Stimulated activated CD4-positive, alpha-beta T cell treated with anti-CD3 and anti-CD28 coated beads, Interleukin-4, amount 100 ng/mL, for 24 hours (primary cell): ENCODE data around the gene OGDH.
"Not testable (repeated sequence)": the region's sequence is repeated elsewhere in the genome, so short reads cannot be mapped to it uniquely, and the experiment has no call there.

Experiments used
- DNase-seq: peaks from one replicate; pipeline ENCODE4 v3.0.0-alpha.2; 2020

OGDH gene

DNA sequence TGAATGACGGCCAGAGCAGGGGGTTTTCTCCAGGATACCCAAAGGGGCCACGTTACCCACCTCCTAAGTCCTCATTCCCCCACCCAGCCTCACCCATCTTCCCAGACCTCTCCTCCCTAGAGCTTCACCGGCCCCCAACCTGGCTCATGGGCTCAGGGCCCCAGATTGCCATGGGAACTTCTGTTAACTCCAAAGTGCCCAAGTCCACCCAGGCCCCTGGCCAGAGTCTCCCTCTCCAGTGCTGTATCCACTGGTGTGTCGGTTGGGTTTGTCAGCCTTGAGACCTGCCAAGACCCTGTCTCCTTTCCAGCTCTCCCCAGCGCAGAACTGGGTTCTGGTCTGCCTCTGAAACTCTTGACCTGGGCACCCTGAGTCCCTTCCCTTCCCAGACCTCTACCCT lies 105.1 kb downstream of the OGDH start:
- no peak for DNase-seq

DNA sequence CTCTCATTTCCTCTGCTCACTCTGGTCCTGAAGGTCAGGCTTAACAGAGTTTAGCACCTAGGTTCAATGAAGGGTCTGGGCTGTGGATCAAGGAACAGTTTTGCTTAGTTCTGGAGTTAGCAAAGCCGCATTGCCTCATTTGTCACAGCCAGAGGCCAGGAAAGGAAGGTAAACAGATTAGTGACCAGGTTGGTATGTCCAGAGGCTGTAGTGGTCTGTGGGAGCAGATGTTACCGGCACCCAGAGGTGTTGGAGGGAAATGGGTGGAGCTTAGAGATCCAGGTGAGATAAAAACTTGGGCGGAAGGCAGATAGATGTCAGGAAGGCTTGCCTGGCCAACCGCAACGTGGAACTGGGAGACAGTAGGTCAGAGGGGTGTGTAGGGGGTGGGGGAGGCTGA lies 105.6 kb downstream of the OGDH start:
- DNase-seq: no peak

DNA sequence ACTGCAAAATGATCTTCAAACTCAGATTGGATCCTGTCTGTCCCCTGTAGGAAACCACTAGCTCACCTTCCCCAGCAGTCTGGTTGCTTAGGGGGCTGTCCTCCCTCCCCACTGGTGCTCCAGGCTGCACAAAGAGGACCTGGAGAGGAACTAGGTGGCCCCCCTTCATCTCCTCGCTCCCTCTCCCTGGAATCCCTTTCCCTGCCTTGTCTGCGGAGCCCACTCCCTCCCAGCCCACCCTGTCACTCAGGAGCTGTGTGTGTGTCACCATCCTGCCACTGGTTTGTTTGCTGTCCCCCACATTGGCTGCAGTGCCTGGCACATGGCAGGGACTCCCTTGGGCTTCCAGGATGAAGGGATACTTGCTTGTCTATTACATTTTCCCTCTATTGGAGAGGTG lies 106.7 kb downstream of the OGDH start:
- no peak for DNase-seq

DNA sequence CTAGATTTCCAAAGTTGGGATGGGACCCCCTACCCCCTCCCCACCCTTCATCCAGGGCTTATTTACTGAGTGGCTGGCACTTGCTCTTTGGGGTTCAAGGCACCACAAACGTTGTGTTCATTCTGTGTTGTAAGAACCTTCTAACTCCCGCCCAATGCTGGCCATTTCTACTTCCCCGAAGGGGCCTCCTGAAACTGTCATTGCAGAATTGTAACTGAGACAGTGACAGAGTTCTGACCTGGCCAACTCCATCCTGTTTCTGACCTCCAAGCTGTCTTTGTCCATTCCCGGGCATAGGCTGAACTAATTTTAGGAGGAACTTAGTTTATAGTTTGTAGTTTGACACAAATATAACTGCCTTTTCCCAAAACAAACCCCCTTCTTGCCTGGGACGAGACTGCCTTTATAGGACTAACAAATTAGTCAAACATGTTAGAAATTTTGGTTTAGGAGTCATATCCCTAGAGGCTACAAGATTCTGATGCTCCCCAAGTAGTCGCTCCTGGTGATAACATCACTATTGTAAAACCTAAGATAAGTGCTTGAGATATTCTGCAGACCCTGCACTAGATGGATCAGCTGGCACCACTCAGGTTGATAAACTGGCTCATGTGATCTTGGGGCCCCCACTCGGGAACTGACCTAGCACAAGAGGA lies 107.4 kb downstream of the OGDH start:
- no peak for DNase-seq

DNA sequence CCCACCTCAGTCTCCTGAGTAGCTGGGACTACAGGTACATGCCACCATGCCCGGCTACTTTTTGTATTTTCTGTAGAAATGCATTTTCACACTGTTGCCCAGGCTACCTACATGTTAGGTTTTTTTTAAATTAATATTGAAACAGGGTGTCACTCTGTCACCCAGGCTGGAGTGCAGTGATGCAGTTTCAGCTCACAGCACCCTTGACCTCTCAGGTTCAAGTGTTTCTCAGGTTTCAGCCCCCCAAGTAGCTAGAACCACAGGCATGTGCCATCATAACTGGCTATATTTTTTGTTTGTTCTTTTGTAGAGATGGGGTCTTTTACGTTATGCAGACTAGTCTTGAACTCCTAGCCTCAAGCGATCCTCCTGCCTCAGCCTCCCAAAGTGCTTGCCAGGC lies 109.8 kb downstream of the OGDH start:
- DNase-seq: no peak

DNA sequence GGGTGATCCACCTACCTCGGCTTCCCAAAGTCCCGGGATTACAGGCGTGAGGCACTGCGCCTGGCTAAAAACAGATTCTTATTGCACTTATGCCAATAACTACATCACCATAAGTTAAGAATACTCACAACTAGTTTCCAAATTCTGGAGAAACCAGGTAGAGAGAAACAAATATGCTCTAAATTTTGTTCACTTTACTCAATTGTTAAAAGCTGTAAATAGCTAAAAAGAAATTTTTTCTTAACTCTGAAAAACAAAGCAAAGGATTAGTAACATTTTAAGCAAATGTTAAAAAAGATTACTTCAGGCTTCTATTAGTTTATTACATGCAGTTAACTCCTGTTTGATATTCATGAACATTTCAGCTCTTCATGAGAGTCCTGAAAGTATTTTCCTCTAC lies 113.9 kb downstream of the OGDH start:
- DNase-seq: no peak

DNA sequence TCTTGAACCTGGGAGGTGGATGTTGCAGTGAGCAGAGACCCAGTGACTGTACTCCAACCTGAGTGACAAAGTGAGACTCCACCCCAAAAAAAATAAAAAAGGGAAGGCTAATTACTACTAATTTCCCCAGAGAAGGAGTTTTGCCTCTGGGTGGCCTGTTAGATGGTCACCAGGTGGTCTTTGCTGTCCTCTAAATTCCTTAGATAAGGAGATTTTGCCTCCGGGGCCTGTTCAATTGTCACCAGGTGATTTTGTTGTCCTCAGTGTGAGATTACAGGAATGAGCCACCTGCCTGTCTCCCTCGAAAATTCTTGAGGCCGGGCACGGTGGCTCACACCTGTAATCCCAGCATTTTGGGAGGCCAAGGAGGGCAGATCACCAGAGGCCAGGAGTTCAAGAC lies 117.8 kb downstream of the OGDH start:
- no peak for DNase-seq

DNA sequence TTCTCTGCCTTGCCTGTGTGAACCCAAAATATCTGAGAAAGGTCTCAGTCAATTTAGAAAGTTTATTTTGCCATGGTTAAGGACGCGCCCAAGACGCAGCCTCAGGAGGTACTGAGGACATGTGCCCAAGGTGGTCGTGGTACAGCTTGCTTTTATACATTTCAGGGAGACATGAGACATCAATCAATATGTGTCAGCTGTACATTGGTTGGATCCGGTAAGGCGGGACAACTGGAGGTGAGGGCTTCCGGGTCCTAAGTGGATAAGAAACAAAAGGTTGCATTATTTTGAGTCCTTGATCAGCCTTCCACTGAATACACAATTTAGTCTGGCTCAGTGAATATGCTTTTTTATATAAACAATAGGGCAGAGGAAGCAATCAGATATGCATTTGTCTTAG lies 119.8 kb downstream of the OGDH start:
- DNase-seq: not testable (repeated sequence)

DNA sequence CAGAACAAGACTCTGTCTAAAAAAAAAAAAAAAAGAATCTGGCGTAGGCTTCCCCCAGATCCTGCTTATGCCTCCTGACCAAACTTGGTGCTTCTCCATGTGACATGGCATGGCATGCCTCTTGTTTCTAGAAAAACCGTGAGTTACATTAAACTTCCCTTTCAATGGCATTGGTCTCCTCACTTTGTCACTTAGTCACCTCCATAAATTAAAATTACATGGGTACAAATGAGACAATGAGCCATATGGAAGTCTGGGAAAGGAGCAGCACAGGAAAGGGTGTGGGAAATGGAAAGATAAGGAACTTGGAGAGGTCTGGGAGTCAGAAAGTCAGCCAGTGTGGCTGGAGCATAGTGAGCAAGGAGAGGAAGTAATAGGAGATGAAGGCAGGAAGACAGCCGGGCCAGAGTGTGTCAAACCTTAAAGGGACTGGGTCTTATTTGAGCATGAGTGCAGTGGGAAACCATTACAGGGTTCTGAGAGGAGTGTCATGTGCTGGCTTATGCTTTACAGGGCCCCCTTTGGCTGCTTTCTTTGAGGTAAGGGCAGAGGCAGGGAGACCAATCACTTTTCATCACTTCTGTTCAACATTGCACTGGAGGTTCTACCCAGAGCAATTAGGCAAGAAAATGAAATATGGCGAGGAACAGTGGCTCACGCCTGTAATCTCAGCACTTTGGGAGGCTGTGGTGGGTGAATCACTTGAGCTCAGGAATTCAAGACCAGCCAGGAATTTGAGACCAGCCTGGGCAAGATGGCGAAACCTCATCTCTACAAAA lies 120.9 kb downstream of the OGDH start:
- no peak for DNase-seq

DNA sequence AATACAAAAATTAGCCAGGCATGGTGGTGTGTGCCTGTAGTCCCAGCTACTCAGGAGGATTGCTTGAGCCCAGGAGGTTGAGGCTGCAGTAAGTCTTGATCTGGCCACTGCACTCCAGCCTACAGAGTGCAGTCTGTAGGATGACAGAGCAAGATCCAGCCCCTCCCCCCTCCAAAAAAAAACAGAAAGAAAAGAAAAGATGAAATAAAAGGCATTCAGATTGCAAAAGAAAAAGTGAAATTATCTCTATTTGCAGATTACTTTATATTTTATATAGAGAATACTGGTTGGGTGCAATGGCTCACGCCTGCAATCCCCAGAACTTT lies 121.5 kb downstream of the OGDH start:
- DNase-seq: no peak

DNA sequence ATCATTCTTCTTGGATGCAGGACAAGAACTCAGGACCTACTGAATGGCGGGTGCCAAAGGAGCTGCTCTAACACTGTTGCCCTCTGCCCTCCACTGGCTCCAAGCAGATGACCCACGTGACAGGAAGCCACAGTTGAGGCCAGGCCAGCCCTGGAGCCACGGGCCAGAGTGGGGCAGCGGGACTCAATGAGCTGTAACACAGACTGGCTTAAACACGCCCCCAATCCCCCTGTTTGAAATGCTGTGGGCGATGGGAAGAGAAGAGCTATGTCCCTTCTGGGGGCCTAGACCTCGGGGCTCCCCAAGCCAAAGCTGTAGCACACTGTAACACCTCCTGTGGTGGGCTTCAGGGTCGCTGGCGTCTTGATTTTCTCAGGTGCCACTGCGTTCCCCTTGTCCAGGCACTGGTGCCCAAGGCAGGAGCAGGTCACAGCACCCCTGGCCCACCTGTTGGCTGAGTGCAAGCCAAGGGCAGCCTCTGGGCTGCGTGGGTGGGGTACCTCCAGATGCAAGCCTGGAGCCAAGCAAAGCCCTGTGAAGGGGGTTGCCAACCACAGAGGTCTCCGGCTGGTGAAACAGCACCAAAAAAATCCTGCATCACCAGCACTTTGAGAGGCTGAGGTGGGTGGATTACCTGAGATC lies 123.6 kb downstream of the OGDH start:
- no peak for DNase-seq

DNA sequence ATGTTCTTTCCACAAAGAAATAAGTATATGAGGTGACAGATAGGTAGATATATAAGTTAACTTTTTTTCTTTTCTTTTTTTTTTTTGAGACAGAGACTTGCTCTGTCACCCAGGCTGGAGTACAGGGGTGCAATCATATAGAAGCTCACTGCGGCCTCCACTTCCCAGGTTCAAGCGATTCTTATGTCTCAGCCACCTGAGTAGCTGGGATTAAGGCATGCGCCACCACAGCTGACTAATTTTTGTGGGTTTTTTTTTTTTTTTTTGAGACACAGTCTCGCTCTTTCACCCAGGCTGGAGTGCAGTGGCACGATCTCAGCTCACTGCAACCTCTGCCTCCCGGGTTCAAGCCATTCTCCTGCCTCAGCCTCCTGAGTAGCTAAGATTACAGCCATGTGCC lies 126.5 kb downstream of the OGDH start:
- DNase-seq: not testable (repeated sequence)

DNA sequence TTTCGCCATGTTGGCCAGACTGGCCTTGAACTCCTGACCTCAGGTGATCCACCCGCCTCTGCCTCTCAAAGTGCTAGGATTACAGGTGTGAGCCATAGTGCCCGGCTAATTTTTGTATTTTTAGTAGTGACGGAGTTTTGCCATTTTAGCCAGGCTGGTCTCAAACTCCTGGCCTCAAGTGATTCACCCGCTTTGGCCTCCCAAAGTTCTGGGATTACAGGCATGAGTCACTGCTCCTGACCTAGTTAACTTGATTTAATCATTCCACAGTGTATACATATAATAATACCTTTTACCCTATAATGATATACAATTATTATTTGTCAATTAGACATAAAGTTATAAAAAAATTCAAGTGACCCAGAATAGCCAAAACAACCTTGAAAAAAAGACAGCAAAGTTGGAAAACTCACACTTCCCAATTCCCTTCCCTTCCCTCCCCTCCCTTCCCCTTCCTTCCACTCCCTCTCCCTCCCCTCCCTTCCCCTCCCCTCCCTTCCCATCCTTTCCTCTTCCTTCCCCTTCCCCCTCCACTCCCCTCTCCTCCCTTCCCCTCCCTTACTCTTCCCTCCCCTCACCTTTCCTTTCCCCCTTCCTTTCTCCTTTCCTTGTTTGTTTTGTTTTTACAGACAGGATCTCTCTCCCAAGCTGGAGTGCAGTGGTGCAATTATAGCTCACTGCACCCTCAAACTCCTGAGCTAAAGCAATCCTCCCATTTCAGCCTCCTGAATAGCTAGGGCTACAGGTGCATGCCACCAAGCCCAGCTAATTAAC lies 127.5 kb downstream of the OGDH start:
- DNase-seq: no peak

DNA sequence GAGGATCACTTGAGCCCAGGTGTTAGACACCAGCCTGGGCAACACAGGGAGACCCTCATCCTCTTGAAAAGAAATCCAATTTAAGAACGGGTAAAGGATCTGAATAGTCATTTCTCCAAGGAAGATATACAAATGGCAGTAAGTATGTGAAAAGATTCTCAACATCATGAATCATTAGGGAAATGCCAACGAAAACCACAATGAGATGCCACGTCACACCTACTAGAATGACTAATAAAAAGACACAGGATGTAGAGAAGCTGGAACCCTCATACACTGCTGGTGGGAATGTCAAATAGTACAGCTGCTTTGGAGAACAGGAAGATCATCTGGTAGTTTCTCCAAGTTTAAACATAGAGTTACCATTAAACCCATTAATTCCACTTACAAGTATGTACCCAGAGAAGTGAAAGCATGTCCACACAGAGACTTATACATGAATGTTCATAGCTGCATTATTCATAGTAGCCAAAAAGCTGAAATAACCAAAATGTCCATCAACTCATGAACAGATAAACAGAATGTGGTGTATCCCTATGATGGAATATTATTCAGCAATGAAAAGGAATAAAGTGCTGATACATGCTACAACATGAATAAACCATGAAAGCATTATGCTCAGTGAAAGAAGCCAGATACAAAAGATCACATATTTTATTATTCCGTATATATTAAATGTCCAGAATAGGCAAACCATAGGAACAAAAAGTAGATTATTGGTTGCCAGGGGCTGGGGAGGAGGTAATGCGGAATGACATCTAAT lies 129.2 kb downstream of the OGDH start:
- DNase-seq: peak; percentile 63

DNA sequence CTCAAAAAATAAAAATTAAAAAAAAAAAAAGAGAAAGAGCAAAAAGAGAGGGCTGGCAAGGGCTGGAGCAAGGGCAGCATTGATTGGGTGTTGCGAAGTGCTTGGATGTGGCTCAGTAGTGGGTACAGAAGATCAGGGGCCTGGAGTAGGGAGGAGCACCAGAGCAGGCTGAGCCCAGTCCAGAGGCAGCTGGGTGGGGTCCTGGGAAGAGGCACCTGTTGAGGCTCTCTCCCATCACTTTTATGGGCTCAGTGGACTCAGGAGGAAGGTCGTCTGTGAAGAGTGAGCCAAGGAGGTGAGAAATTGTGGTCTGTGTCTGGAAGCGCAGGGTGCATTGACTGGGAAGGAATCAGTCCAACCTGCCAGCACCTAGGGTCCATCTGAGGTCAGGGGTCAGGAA lies 130.5 kb downstream of the OGDH start:
- DNase-seq: no peak

DNA sequence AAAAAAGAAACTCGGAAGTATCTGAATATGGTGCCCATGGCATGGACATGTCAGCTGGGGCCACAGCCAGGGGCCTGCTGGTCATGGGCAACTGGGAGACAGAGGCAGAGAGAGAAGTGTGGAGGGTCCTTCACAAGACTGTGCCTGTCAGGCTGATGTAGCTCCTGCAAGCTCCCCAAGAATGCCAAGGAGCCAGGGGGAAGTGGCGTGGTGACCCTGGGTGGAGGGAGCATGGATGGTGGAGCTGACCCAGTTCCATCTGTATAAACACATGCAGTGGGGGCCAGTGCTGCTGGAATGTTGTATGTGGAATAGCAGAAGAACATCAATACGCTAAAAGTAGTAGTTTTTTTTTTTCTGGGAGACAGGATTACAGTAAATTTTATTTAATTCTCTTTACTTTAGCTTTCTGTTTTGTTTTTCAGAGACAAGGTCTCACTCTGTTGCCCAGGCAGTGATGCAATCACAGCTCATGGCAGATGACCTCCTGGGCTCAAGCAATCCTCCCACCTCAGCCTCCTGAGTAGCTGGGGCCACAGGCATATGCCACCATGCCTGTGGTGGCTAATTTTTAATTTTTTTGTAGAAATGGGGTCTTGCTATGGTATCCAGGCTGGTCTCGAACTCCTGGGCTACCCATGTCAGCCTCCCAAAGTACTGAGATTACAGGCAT lies 131.8 kb downstream of the OGDH start:
- DNase-seq: no peak

DNA sequence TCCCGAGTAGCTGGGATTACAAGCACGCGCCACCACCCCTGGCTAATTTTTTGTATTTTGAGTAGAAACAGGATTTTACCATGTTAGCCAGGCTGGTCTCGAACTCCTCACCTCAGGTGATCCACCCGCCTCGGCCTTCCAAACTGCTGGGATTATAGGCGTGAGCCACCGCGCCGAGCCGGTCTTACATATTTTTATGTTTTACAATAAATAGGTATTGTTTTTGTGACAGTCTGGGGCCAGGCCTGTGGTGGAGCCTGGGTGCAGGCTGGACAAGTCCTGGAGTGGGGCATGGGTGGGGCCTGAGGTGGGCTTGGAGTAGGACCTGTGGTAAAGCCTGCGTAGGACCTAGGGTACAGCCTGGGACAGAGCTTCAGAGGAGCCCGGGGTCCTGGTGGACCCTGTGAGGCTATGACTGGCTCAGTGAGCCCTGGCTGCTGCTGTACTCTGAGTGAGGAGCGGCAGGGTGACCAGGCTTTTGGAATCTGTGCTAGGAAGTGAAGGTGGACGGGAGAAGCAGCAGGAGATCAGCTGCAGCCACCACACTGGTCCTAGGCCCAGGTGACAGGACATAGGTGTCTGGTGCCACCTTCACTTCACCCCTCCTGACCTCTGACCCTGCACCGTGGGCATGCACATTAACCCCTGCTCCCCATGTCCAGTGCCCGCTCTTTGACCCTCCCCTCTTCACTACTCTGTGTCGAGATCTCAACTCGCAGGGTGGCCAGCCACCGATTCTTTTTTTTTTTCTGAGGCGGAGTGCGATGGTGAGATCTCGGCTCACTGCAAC lies 132.6 kb downstream of the OGDH start:
- DNase-seq: no peak

DNA sequence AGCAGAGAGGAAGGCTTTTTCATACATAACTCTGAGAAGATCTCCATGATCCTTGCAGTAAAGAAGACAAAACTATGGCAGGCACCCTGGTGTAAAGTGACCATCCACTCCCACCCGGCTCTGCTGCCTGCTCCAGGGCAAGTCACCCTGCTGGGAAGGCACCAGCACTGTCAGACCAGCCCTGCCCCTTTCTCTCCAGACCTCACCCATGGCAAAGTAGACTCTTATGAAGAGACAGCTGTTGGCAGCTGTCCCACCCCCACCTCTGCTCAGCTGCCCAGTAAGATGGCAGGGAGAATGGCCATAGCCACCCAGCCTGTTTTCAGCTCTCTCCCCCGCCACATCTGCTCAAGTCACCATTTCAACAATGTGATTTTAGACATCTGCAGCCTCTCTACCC lies 133.6 kb downstream of the OGDH start:
- DNase-seq: no peak

DNA sequence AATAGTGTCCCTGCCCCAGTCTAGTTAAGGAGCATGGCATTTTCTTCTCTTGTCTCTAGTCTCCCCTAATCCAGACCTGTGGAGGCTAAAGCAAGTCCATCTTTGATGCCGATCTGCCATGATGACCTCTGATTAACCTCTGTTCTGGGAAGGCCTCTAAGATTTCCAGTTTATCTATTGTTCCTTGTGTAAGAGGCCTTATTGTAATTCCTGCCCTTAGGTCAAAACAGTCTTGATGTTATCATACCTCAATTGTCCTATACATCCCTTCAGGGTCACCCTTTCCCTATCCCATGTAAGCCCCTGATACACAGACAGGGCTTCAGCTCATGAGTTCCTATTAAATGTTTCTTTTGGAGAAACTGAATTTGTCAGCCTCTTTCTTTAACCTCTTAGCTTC lies 137.3 kb downstream of the OGDH start:
- no peak for DNase-seq

DNA sequence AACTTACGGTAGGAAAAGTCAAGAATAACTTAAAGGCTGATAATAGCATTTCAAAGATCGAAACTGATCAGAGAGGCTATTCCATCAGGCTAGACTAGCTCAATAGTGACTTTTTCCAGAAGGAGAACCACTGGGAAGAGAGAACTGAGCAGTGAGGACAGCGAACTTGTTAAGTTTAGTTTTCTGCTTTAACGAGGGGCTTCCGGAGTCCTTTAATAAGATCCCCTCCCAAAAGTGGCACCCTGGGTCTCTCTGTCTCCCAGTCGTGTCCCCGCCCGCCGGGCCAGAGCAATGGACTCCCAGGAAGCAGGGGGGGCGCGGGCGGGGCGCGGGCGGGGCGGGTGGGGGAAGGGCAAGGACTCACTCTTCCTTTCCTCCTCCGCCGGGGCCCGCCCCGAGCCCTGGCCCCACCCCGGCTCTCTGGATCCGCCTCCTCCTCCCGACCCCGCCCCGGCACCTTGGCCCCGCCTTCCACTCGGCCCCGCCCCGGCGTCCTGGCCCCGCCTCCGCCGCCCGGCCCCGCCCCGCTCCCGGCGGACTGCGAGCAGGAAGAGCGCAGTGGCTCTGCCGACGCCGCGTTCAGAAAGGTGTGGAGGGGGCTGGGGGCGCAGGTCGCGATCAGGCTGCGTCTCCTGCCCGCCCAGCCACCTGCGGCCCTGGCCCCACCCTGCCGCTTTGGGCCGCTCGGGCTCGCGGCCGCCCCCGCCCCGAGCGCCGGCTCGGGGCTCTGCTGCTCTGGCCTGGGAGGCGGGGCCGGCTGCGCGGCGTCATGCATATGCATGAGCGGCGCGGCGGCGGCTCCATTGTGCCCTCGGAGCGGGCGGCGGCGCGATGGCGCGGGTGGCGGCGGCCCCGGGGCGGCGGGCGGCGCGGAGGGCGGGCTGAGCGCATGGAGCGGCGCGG lies 141.9 kb downstream of the OGDH start, which contains the start of gene ZMIZ2:
Gene ZMIZ2 (plus strand): TSS at position 803 of the 903 bp plus-strand sequence. CDS start 7,403 bp downstream, outside the sequence.
- peak; percentile 90 for DNase-seq
